Erythroblast (primary cell): Measurements from ENCODE around the gene CLIP4.

Experiments
- GATA1 ChIP-seq: IDR thresholded peaks from 2 replicates; pipeline ENCODE4 v1.6.1; 2011; ENCODE audit warnings: low read depth, mild to moderate bottlenecking, control low read depth, low read length, moderate library complexity
- POLR2A ChIP-seq: IDR thresholded peaks from 2 replicates; pipeline ENCODE4 v1.6.1; 2011; ENCODE audit warnings: mild to moderate bottlenecking, low read length

GRCh38 chr2:29209551-29209950 lies 94.3 kb downstream of the CLIP4 start:
- TF ChIP-seq POLR2A (no peak), GATA1 (no peak)
